HG03575 (cell line): ENCODE data around the gene FAM47E.

Experiments used
- ATAC-seq: cut with Tn5 transposase; IDR thresholded peaks from one replicate; pipeline ENCODE4 v1.9.1; 2021; ENCODE audit not compliant: unreplicated experiment, insufficient number of reproducible peaks, low FRiP score; ENCODE audit errors: extremely low read depth

Gene FAM47E

DNA sequence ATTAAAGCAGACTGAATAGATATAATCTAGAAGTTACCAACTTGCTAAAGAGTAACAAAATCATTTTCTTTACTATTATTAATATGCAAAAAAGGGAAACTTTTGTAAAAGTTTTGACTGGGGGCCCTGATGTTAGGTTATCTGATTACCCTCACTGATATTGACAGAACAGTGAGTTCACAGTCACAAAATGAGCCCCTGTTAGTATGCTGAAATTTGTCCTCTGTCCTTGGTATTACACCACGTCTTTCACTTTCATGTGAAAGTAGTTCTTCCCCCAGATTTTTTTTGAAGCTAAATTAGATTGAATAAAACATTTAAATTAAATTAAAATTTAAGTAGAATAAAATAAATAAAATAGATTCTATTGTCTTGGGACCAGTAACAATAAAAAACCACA, 60.9 kb downstream of the FAM47E start:
- ATAC-seq, result no peak

DNA sequence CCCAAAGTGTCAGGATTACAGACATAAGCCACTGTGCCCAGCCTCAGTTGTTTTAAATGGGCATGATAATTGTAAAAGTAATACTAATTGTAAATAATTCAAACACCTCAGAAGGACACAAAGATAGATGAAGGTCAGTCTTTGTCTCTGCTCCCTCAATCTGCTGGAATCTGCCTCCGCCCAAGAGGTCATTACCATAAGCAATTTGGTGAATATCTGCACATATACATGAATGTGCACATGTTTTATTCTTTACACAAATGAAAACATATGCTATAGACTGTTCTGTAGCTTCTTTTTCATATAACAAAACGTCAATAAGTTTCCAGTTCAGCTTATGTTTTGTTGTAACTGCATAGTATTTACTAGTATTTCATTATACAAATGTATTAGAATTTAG, 62.0 kb downstream of the FAM47E start:
- ATAC-seq, result no peak

DNA sequence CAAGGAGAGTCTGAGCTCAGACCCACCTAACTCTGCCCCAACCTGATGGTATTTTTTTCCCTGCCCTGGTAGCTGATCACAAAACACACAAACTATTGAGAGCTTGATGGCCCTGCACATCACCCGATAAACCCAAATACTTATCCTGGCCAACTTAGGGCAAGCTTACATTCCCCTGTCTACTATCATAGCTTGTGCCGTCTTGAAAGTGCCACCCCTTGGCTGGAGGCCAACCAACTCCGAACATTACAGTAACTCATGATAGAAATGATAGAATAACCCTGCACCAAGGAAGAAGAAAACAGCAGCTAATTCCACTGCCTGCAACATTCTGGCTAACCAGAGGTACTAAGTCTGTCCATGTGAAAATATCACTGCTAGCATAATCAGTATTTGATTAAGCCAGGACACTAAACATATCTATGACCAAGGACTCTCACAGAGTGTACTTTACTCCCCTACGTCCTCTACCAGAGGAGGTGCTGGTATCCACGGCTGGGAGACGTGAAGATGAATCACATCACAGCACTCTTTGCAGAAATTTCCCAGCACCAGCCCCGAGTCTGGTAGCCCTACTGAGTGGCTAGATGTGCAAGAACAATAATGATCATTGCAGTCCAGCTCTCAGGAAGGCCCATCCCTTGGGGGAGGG, 63.9 kb downstream of the FAM47E start:
- no peak for ATAC-seq

DNA sequence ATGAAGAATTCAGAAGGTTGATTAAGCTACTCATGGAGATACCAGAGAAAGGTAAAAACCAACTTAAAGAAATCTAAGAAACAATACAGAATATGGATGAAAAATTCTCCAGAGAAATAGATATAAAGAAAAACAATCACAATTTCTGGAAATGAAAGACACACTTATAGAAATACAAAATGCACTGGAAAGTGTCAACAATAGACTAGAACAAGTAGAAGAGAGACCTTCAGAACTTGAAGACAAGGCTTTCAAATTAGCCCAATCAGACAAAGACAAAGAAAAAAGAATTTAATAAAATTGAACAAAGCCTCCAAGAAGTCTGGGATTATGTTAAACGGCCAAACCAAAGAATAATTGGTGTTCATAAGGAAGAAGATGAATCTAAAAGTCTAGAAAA, 64.6 kb downstream of the FAM47E start:
- no peak for ATAC-seq

DNA sequence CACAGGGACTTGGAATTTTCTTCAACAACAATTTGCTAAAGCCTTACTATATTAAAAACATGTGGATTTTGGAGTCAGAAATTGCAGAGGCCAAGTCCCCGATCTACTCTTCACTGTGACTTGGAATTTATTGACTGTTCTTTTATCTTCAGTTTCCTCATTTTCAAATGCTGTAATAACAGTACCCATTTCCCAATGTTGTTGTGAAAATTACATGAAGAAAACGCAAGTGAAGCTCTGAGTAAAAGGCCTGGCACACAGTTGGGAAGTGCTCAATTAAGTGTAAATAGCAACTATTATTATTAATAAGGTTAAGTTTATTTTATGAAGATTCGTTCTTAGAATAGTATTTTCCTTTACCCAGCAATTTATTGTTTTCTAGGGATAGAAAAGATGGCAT, 70.7 kb downstream of the FAM47E start:
- no peak for ATAC-seq

DNA sequence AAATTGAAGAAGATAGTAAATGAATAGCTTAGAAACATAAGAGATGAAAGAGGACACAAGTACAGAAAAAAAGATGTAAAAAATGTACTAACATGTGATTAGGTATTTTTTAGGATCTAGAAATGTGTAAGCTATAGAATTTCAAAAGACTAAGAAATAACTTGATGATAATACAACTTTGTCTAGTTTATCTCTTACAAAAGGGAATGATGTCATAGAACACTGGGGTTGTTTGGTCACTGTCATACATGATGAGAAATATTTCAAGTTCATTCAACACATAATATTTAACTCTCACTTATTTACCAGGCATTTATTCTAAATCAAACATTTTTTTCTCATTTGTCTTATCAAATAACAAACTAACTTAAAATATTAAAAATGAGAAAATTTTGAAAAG, 73.6 kb downstream of the FAM47E start:
- no peak for ATAC-seq

DNA sequence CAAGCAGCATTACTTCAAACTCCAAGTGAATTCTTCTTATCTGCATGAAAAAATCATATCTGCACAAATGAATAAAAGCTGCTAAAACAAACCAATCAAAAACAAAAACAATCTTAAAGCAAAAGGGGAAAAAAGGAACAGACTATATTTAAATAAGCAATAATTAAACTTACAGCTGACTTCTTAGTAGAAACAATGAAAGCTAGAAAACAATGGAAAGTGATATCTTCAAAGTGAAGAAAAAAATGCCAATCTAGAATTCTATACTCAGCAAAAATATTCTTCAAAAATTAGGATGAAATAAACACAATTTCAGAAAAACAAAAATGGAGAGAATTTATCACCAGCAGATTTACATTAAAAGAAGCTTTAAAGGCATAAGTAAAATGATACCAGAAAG, 75.0 kb downstream of the FAM47E start:
- no peak for ATAC-seq
